Endothelial cell of umbilical vein (primary cell): ENCODE results near the gene NFATC2IP.

Experiments
- EZH2 ChIP-seq: IDR thresholded peaks from 2 replicates; pipeline ENCODE4 v1.6.1; 2012; ENCODE audit warnings: borderline replicate concordance, low read depth, mild to moderate bottlenecking, moderate library complexity, low read length, inconsistent platforms; ENCODE audit not compliant: severe bottlenecking
- FOS ChIP-seq: IDR thresholded peaks from 2 replicates; pipeline ENCODE4 v1.6.1; 2011; ENCODE audit warnings: mild to moderate bottlenecking, low read length, moderate library complexity, borderline replicate concordance; ENCODE audit not compliant: insufficient read depth
- JUN ChIP-seq: IDR thresholded peaks from 2 replicates; pipeline ENCODE4 v1.6.1; 2011; ENCODE audit warnings: borderline replicate concordance, low read depth; ENCODE audit not compliant: insufficient read length, insufficient read depth
- MYC ChIP-seq: IDR thresholded peaks from one replicate; pipeline ENCODE4 v1.6.1; 2011; ENCODE audit warnings: mild to moderate bottlenecking, low read depth, low read length
- POLR2A ChIP-seq: IDR thresholded peaks from 2 replicates; pipeline ENCODE4 v1.6.1; 2012; ENCODE audit warnings: low read depth, mild to moderate bottlenecking, control low read depth, low read length
- POLR2AphosphoS5 ChIP-seq: IDR thresholded peaks from 2 replicates; pipeline ENCODE4 v1.6.1; 2012; ENCODE audit warnings: low read depth, mild to moderate bottlenecking, control low read depth, low read length, moderate library complexity; ENCODE audit not compliant: insufficient read depth
- TF ChIP-seq, protein P1 (sequence below), 2 donors: IDR thresholded peaks; 1 replicate in 1 of 2; 2 replicates in 1 of 2; pipeline ENCODE4 v1.5.1; 2011; ENCODE audit warnings: low read length in 2 of 2, mild to moderate bottlenecking in 2 of 2, moderate library complexity in 2 of 2, control low read depth in 1 of 2, inconsistent platforms in 1 of 2, low read depth in 1 of 2; ENCODE audit not compliant: insufficient read depth in 1 of 2; ENCODE audit errors: extremely low read depth in 1 of 2
- TF ChIP-seq, protein P2 (sequence below): IDR thresholded peaks from 2 replicates; pipeline ENCODE4 v1.6.1; 2011; ENCODE audit not compliant: insufficient read depth, insufficient read length

DNA sequence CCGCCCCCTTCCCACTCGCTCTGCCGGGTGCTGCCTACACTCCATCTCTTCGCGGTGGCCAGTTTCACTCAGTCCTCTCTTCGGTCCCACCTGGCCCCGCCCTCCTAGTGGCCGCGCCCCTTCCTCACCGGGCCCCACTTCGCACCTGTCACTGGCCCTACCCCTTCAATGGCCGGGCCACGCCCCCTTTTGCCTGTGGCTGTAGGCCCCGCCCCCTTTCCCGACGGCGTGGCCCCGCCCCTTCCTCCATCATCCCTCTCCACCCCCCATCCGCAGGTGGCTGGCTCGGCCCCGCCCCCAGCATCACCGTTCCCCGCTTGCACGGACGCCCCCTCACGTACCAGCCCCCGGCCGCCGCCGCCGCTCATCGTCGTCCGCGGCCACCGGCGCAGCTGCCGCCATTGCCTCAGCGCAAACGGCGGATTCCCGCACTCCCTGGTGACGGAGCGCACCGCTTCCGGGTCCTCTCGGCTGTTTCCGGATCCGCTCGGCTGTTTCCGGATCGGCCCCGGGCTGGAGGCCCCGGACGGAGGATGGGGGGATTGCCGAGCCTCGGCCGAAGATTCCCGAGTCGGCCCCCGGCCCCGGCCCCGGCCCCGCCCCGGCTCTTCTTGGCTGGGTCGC lies 25.9 kb upstream of the NFATC2IP start, which contains the start of gene RABEP2:
- TF ChIP-seq POLR2A: peak; percentile 2
- TF ChIP-seq, protein P1, sequence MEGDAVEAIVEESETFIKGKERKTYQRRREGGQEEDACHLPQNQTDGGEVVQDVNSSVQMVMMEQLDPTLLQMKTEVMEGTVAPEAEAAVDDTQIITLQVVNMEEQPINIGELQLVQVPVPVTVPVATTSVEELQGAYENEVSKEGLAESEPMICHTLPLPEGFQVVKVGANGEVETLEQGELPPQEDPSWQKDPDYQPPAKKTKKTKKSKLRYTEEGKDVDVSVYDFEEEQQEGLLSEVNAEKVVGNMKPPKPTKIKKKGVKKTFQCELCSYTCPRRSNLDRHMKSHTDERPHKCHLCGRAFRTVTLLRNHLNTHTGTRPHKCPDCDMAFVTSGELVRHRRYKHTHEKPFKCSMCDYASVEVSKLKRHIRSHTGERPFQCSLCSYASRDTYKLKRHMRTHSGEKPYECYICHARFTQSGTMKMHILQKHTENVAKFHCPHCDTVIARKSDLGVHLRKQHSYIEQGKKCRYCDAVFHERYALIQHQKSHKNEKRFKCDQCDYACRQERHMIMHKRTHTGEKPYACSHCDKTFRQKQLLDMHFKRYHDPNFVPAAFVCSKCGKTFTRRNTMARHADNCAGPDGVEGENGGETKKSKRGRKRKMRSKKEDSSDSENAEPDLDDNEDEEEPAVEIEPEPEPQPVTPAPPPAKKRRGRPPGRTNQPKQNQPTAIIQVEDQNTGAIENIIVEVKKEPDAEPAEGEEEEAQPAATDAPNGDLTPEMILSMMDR (IDR thresholded peaks at IDR 0.05; ENCODE audit: extremely low read depth in 1 of 2, insufficient read depth in 1 of 2, low read depth in 1 of 2, low read length in 2 of 2): no peak
- TF ChIP-seq EZH2: no peak
- TF ChIP-seq, protein P2, sequence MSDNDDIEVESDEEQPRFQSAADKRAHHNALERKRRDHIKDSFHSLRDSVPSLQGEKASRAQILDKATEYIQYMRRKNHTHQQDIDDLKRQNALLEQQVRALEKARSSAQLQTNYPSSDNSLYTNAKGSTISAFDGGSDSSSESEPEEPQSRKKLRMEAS: no peak
- no peak for TF ChIP-seq FOS
- peak; percentile 79 for TF ChIP-seq POLR2AphosphoS5
- TF ChIP-seq JUN: no peak
- no peak for TF ChIP-seq MYC
